ENCODE results near the gene IL1R2. TPM values are rescaled to one million over a fixed set of nuclear protein-coding genes. Genes with fewer than 3 reads are reported as not detected.

The IL1R2 gene
- total and polyA plus RNA-seq, 2 of the 13 experiments (the other 11 are each of a cell fraction or from before 2014, with no cell fraction given): 3.6 to 7.3 TPM

- no peak for DNase-seq (ENCODE audit: low spot score)
- Histone ChIP-seq H3K27me3 (ENCODE audit: control insufficient read depth in 1 of 2, insufficient read depth in 2 of 2, low read length in 2 of 2) (no peaks in the 10 kb centered on the region), H3K27ac (ENCODE audit: extremely low read length, insufficient read depth, low read length) (no peak overlapping the region), H3K4me3 (replicated peaks in 1 of 3; ENCODE audit: insufficient read depth in 1 of 3, low read depth in 2 of 3, low read length in 3 of 3) (no peak overlapping the region), H4K20me1 (ENCODE audit: insufficient read depth, low read length) (no peaks in the 10 kb centered on the region), H3K79me2 (ENCODE audit: insufficient read depth, low read length) (no peaks in the 10 kb centered on the region), H3K9ac (ENCODE audit: insufficient read depth, low read depth, low read length) (no peak overlapping the region), H3K36me3 (replicated peaks in 1 of 2; ENCODE audit: control insufficient read depth in 1 of 2, insufficient read depth in 2 of 2, low read length in 2 of 2) (no peaks in the 10 kb centered on the region), H3K9me3 (ENCODE audit: low read length) (peaks cover 5% of the 10 kb centered on the region; the same call in 1 of the 2 replicates), H3K4me2 (ENCODE audit: low read depth, low read length) (no peak overlapping the region), H2AFZ (ENCODE audit: low read length) (no peak overlapping the region), H3K4me1 (ENCODE audit: insufficient read depth, low read length) (no peaks in the 10 kb centered on the region)
- POLR2A ChIA-PET: no interaction called here
- WGBS (ENCODE audit: low lambda C conversion rate): 73% methylated on average over 1 of the region's 1 CpG
- no TSS peak for BruUV-seq (replicated peaks)
- in situ Hi-C loops (cut with HindIII; ENCODE audit: extremely low pct_ligation_motif_present, low pct_unique_long_range_greater_than_20kb) (no loop called here), intact Hi-C loops (cut with micrococcal nuclease; ENCODE audit: unreplicated experiment) (no loop called here)
- TF ChIP-seq NCOA5 (CRISPR knock-in tag; IDR thresholded peaks at IDR 0.05) (no peak), E2F1 (CRISPR knock-in tag; IDR thresholded peaks at IDR 0.05) (no peak), PCBP2 (optimal IDR thresholded peaks at IDR 0.05; ENCODE audit: low read depth, low read length, poor library complexity, severe bottlenecking) (no peak), PRDM4 (CRISPR knock-in tag; IDR thresholded peaks at IDR 0.05; ENCODE audit: borderline replicate concordance) (no peak), TMF1 (CRISPR knock-in tag; IDR thresholded peaks at IDR 0.05; ENCODE audit: low read depth) (no peak), U2AF1 (optimal IDR thresholded peaks at IDR 0.05; ENCODE audit: low read depth, low read length) (no peak), TBP (CRISPR knock-in tag; IDR thresholded peaks at IDR 0.05) (no peak), SRF (IDR thresholded peaks at IDR 0.05; ENCODE audit: low read depth, low read length) (no peak), MYC (CRISPR knock-in tag; IDR thresholded peaks at IDR 0.05; ENCODE audit: borderline replicate concordance) (no peak), SIN3A (IDR thresholded peaks at IDR 0.05; ENCODE audit: borderline replicate concordance, low read depth, low read length) (no peak), CEBPB (IDR thresholded peaks at IDR 0.05; ENCODE audit: borderline replicate concordance, low read depth, low read length) (no peak), BCL6 (CRISPR knock-in tag; IDR thresholded peaks at IDR 0.05) (no peak), ZNF441 (CRISPR knock-in tag; IDR thresholded peaks at IDR 0.05; ENCODE audit: borderline replicate concordance) (no peak), THYN1 (CRISPR knock-in tag; IDR thresholded peaks at IDR 0.05; ENCODE audit: borderline replicate concordance, low read depth) (no peak), ZNF160 (CRISPR knock-in tag; IDR thresholded peaks at IDR 0.05) (no peak), RBM39 (IDR thresholded peaks at IDR 0.05; ENCODE audit: low read depth, low read length, poor library complexity, severe bottlenecking) (no peak), HOXA5 (CRISPR knock-in tag; IDR thresholded peaks at IDR 0.05) (no peak), AHR (CRISPR knock-in tag; IDR thresholded peaks at IDR 0.05) (no peak), ZNF180 (CRISPR knock-in tag; IDR thresholded peaks at IDR 0.05; ENCODE audit: borderline replicate concordance, low read depth) (no peak)
- CTCF ChIA-PET (ENCODE audit: low intra/inter-chr PET ratio, low total read pairs): no interaction called here
- ATAC-seq: no peak
- no peak for FAIRE-seq
Measured at GRCh38 chr2:102014041-102014345, 22.2 kb downstream of the IL1R2 start.
